H9 (cell line): Measurements from ENCODE around the gene TMEM200A. TPM values are rescaled to one million over a fixed set of nuclear protein-coding genes. Genes with fewer than 3 reads are reported as not detected.

ENCODE experiments used
- DNase-seq: peaks from one replicate; pipeline ENCODE4 v3.0.0-alpha.2; 2017
- H2AFZ ChIP-seq: one replicate; pipeline ENCODE4 v1.6.1; 2013; ENCODE audit warnings: mild to moderate bottlenecking, low read length, control low read depth, moderate library complexity
- H2AK5ac ChIP-seq: 2 replicates; pipeline ENCODE4 v1.6.1; 2013; ENCODE audit warnings: low read length, control low read depth, mixed read lengths; ENCODE audit not compliant: insufficient read length
- H2BK120ac ChIP-seq: one replicate; pipeline ENCODE4 v1.6.1; 2013; ENCODE audit warnings: low read depth, mild to moderate bottlenecking, low read length, control low read depth, inconsistent platforms; ENCODE audit not compliant: poor library complexity, severe bottlenecking
- H2BK12ac ChIP-seq: 2 replicates; pipeline ENCODE4 v1.6.1; 2013; ENCODE audit warnings: low read length, control low read depth, mixed read lengths, low read depth; ENCODE audit not compliant: insufficient read length
- H2BK15ac ChIP-seq: 2 replicates; pipeline ENCODE4 v1.6.1; 2013; ENCODE audit warnings: low read depth, low read length, control low read depth
- H2BK20ac ChIP-seq: one replicate; pipeline ENCODE4 v1.6.1; 2013; ENCODE audit warnings: low read depth, mild to moderate bottlenecking, low read length, control low read depth, inconsistent platforms; ENCODE audit not compliant: poor library complexity, severe bottlenecking
- H2BK5ac ChIP-seq: 2 replicates; pipeline ENCODE4 v1.6.1; 2013; ENCODE audit warnings: low read length, control low read depth, mixed read lengths; ENCODE audit not compliant: insufficient read length
- H3K14ac ChIP-seq: 2 replicates; pipeline ENCODE4 v1.6.1; 2013; ENCODE audit warnings: low read length, control low read depth; ENCODE audit not compliant: insufficient read depth
- H3K18ac ChIP-seq: 2 replicates; pipeline ENCODE4 v1.6.1; 2013; ENCODE audit warnings: low read depth, mild to moderate bottlenecking, mixed read lengths, low read length, control low read depth; ENCODE audit not compliant: insufficient read length
- H3K23ac ChIP-seq: 2 replicates; pipeline ENCODE4 v1.6.1; 2013; ENCODE audit warnings: low read length, control low read depth, mixed read lengths, low read depth; ENCODE audit not compliant: insufficient read length
- H3K23me2 ChIP-seq: 2 replicates; pipeline ENCODE4 v1.6.1; 2013; ENCODE audit warnings: low read depth, mild to moderate bottlenecking, mixed read lengths, low read length, control low read depth; ENCODE audit not compliant: insufficient read length, poor library complexity, severe bottlenecking
- H3K27ac ChIP-seq: 2 replicates; pipeline ENCODE4 v1.5.1; 2013; ENCODE audit warnings: low read length, control low read depth, mixed read lengths, low read depth; ENCODE audit not compliant: insufficient read length
- H3K27me3 ChIP-seq: 2 replicates; pipeline ENCODE4 v1.6.1; 2013; ENCODE audit warnings: low read length, control low read depth, inconsistent platforms; ENCODE audit not compliant: insufficient read depth
- H3K4ac ChIP-seq: 2 replicates; pipeline ENCODE4 v1.6.1; 2013; ENCODE audit warnings: low read depth, mild to moderate bottlenecking, control low read depth, inconsistent platforms, low read length, moderate library complexity
- H3K4me1 ChIP-seq: 2 replicates; pipeline ENCODE4 v1.6.1; 2013; ENCODE audit warnings: low read length, control low read depth, inconsistent platforms; ENCODE audit not compliant: insufficient read depth
- H3K4me2 ChIP-seq: 2 replicates; pipeline ENCODE4 v1.6.1; 2013; ENCODE audit warnings: low read length, control low read depth, mixed read lengths; ENCODE audit not compliant: insufficient read length, insufficient read depth
- H3K56ac ChIP-seq: 2 replicates; pipeline ENCODE4 v1.6.1; 2013; ENCODE audit warnings: low read depth, mild to moderate bottlenecking, mixed read lengths, low read length, control low read depth; ENCODE audit not compliant: insufficient read length
- H3K79me1 ChIP-seq: 2 replicates; pipeline ENCODE4 v1.6.1; 2013; ENCODE audit warnings: low read depth, mild to moderate bottlenecking, moderate library complexity, low read length, control low read depth, inconsistent platforms; ENCODE audit not compliant: insufficient read depth, poor library complexity, severe bottlenecking
- H3K79me2 ChIP-seq: 2 replicates; pipeline ENCODE4 v1.6.1; 2013; ENCODE audit warnings: low read length, control low read depth, inconsistent platforms; ENCODE audit not compliant: insufficient read depth
- H3K9ac ChIP-seq: 2 replicates; pipeline ENCODE4 v1.6.1; 2013; ENCODE audit warnings: low read length, control low read depth, mixed read lengths; ENCODE audit not compliant: insufficient read length; ENCODE audit errors: extremely low read depth
- H3K9me3 ChIP-seq: one replicate; pipeline ENCODE4 v1.6.1; 2013; ENCODE audit warnings: low read depth, low read length, inconsistent platforms; ENCODE audit not compliant: control insufficient read depth
- H3T11ph ChIP-seq: one replicate; pipeline ENCODE4 v1.6.1; 2013; ENCODE audit warnings: mild to moderate bottlenecking, low read length, control low read depth, inconsistent platforms
- H4K20me1 ChIP-seq: one replicate; pipeline ENCODE4 v1.6.1; 2013; ENCODE audit not compliant: control insufficient read depth, insufficient read length, insufficient read depth
- H4K5ac ChIP-seq: 2 replicates; pipeline ENCODE4 v1.6.1; 2013; ENCODE audit warnings: low read depth, mild to moderate bottlenecking, mixed read lengths, low read length, control low read depth; ENCODE audit not compliant: insufficient read length
- H4K8ac ChIP-seq: replicated peaks from 2 replicates; pipeline ENCODE4 v1.6.1; 2013; ENCODE audit warnings: low read length, control low read depth, mixed read lengths, low read depth; ENCODE audit not compliant: insufficient read length
- H4K91ac ChIP-seq: 2 replicates; pipeline ENCODE4 v1.6.1; 2013; ENCODE audit warnings: low read depth, mild to moderate bottlenecking, moderate library complexity, mixed read lengths, low read length, control low read depth; ENCODE audit not compliant: insufficient read length
- H3K27ac Mint-ChIP-seq, 3 experiments: 2 replicates in 2 of 3; 3 replicates in 1 of 3; pipeline ENCODE4 v1.8.0; 2020 to 2021; ENCODE audit warnings: mixed read lengths in 3 of 3, mild to moderate bottlenecking in 1 of 3, moderate library complexity in 1 of 3
- H3K27me3 Mint-ChIP-seq: 2 replicates; pipeline ENCODE4 v1.8.0; 2021; ENCODE audit warnings: low read depth, mild to moderate bottlenecking, moderate library complexity, mixed read lengths
- H3K36me3 Mint-ChIP-seq, 3 experiments: 2 replicates in 2 of 3; 3 replicates in 1 of 3; pipeline ENCODE4 v1.8.0; 2020 to 2021; ENCODE audit warnings: low read depth in 3 of 3, mixed read lengths in 3 of 3; ENCODE audit not compliant: insufficient read depth in 1 of 3
- H3K4me1 Mint-ChIP-seq, 2 experiments: 2 replicates each; pipeline ENCODE4 v1.8.0; 2020; ENCODE audit warnings: mixed read lengths in 2 of 2
- H3K4me3 Mint-ChIP-seq, 2 experiments: 2 replicates in 1 of 2; 3 replicates in 1 of 2; pipeline ENCODE4 v1.8.0; 2020 to 2021; ENCODE audit warnings: mild to moderate bottlenecking in 2 of 2, mixed read lengths in 2 of 2, moderate library complexity in 1 of 2
- H3K9me3 Mint-ChIP-seq, 2 experiments: 2 replicates in 1 of 2; 3 replicates in 1 of 2; pipeline ENCODE4 v1.8.0; 2020; ENCODE audit warnings: mild to moderate bottlenecking in 2 of 2, mixed read lengths in 2 of 2, moderate library complexity in 1 of 2
- CTCF ChIP-seq: fragments of 200-600 bp; sonication (generic); conservative IDR thresholded peaks from 3 replicates; pipeline ENCODE4 v1.8.0; 2021; ENCODE audit warnings: antibody characterized with exemption, mild to moderate bottlenecking
- WGBS: extraction: QIAGEN DNeasy Blood & Tissue Kit; methylation state at CpG from one replicate; pipeline ENCODE4 v1.1.7; 2013; ENCODE audit warnings: missing lambda C conversion rate, low lambda C conversion rate, mixed read lengths; ENCODE audit not compliant: insufficient read length; ENCODE audit errors: extremely low coverage; 5-methylcytosine and 5-hydroxymethylcytosine counted together
- total RNA-seq: library from RNA; stranded (reverse); gene quantifications from 2 replicates; pipeline ENCODE4 v1.2.1, GENCODE V29; 2021

Gene TMEM200A
- total RNA-seq, 1 experiment from 2014 or later, result 6.1 TPM

- Mint-ChIP-seq H3K27me3 (peaks cover 11% of the 10 kb centered on the region), H3K27ac (no peak overlapping the region), H3K36me3 (peaks cover 3 to 16% (median 5%) of the 10 kb centered on the region in 3 experiments; a peak in 5 of 7 replicates), H3K4me1 (peaks cover 36 to 39% of the 10 kb centered on the region in 2 experiments), H3K9me3 (peaks cover 4 to 7% of the 10 kb centered on the region in 2 experiments; a peak in 2 of 5 replicates), H3K4me3 (peak overlapping the region; percentile 34 to 90; a peak in 4 of 5 replicates)
- H4K20me1 ChIP-seq, result no peaks in the 10 kb centered on the region
- no peak overlapping the region for H2BK20ac ChIP-seq
- no peak overlapping the region for H3K4me2 ChIP-seq
- H3K79me2 ChIP-seq, result no peaks in the 10 kb centered on the region
- peaks cover 2% of the 10 kb centered on the region for H3K79me1 ChIP-seq
- H2BK12ac ChIP-seq, result no peak overlapping the region
- no peak overlapping the region for H3K27ac ChIP-seq
- no peak overlapping the region for H2BK5ac ChIP-seq
- H3K4me1 ChIP-seq, result peaks cover 5% of the 10 kb centered on the region; the same call in 1 of the 2 replicates
- H2BK15ac ChIP-seq, result no peak overlapping the region
- H3K23ac ChIP-seq, result no peak overlapping the region
- no peaks in the 10 kb centered on the region for H3K27me3 ChIP-seq
- H4K91ac ChIP-seq, result no peak overlapping the region
- H3K9me3 ChIP-seq, result no peaks in the 10 kb centered on the region
- no peak overlapping the region for H3T11ph ChIP-seq
- no peak overlapping the region for H3K9ac ChIP-seq
- no peak overlapping the region for H3K56ac ChIP-seq
- DNase-seq, result no peak
- no peak overlapping the region for H2BK120ac ChIP-seq
- no peak overlapping the region for H2AFZ ChIP-seq
- no peak overlapping the region for H4K5ac ChIP-seq
- H3K14ac ChIP-seq, result no peak overlapping the region
- H4K8ac ChIP-seq, result no peak overlapping the region
- WGBS, result no CpG with 5 or more reads among the region's 3 CpGs
- no peak overlapping the region for H3K18ac ChIP-seq
- no peak overlapping the region for H3K4ac ChIP-seq
- no peak overlapping the region for H2AK5ac ChIP-seq
- peaks cover 10% of the 10 kb centered on the region for H3K23me2 ChIP-seq
- TF ChIP-seq CTCF, result no peak
Observed at GRCh38 chr6:130364224-130364780, 1.5 kb upstream of the TMEM200A start.
